ENCODE measurements around the gene TIMM10.

DNA sequence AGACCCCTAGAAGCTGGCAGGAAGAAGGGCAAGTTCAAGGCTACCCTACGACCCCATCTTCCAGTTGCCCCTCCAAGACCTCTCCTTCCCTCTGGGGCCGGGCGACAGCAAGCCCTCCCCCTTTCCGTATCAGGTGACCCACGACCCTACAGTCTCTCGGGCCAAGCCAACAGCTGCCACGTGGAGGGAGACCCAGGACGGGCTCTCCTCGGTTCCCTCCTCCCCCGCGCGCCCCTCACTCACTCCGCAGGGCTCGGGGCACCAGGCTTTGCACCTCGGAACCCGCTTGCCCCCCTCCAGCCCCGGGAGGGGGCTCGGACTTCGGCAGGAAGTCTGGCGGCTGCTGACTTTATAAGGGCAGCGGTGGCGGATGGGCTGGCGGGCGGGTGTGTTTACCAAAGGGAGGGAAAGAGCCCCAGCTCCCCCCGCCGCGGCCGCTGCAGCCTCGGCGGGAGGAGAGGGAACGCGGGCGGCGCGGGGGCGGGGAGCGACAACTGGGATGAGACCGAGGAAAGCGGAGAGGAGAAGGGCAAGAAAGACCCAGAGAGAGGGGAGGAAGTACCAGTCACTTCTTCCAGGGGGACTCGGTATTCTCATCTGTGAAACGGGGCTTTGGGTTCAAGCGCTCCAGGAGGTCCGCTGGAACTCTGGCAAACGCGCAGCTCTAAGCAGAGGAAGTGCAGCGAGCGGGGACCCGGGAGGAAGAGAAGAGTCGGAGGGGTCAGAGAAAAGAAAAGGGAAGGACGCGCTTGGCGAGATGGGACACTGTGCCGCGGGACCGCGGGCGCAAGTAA is 15.8 kb downstream of the TIMM10 start:
- TF ChIP-seq, protein P1, sequence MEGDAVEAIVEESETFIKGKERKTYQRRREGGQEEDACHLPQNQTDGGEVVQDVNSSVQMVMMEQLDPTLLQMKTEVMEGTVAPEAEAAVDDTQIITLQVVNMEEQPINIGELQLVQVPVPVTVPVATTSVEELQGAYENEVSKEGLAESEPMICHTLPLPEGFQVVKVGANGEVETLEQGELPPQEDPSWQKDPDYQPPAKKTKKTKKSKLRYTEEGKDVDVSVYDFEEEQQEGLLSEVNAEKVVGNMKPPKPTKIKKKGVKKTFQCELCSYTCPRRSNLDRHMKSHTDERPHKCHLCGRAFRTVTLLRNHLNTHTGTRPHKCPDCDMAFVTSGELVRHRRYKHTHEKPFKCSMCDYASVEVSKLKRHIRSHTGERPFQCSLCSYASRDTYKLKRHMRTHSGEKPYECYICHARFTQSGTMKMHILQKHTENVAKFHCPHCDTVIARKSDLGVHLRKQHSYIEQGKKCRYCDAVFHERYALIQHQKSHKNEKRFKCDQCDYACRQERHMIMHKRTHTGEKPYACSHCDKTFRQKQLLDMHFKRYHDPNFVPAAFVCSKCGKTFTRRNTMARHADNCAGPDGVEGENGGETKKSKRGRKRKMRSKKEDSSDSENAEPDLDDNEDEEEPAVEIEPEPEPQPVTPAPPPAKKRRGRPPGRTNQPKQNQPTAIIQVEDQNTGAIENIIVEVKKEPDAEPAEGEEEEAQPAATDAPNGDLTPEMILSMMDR (IDR thresholded peaks at IDR 0.05): no peak
- no peak for TF ChIP-seq POLR2A (IDR thresholded peaks at IDR 0.05)
